SU-DHL-6 (cell line): ENCODE measurements around the gene C2orf92.

Experiments used
- EZH2phosphoT487 ChIP-seq: fragments of 200-600 bp; sonication (generic), shearing (Covaris generic); conservative IDR thresholded peaks from 2 replicates; pipeline ENCODE4 v1.6.1; 2018; ENCODE audit warnings: mild to moderate bottlenecking, antibody characterized with exemption, low read length, moderate library complexity, mixed read lengths
- TF ChIP-seq, protein P1 (sequence below): fragments of 200-600 bp; sonication (generic); IDR thresholded peaks from one replicate; pipeline ENCODE4 v1.5.1; 2017; ENCODE audit warnings: antibody characterized with exemption, mild to moderate bottlenecking, low read length, moderate library complexity; ENCODE audit not compliant: insufficient read depth, poor library complexity, severe bottlenecking

DNA sequence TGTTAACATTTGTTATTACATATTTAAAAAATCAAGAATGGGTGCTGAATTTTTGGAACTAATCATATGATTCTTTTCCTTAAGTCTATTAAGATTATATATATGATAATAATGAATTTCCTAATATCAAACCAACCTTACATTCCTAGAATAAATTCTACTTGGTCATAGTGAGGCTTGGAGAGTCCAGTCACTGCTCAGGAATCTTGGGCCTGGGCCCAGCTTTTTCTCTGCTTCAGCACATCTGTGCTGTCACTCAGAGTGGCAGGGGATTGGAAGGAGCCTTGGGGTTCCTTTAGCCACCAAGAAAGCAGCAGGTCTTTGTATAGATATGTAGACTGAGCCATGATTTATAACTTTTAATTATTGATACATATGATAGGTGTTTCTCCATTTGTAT, 24.0 kb downstream of the C2orf92 start:
- TF ChIP-seq, protein P1, sequence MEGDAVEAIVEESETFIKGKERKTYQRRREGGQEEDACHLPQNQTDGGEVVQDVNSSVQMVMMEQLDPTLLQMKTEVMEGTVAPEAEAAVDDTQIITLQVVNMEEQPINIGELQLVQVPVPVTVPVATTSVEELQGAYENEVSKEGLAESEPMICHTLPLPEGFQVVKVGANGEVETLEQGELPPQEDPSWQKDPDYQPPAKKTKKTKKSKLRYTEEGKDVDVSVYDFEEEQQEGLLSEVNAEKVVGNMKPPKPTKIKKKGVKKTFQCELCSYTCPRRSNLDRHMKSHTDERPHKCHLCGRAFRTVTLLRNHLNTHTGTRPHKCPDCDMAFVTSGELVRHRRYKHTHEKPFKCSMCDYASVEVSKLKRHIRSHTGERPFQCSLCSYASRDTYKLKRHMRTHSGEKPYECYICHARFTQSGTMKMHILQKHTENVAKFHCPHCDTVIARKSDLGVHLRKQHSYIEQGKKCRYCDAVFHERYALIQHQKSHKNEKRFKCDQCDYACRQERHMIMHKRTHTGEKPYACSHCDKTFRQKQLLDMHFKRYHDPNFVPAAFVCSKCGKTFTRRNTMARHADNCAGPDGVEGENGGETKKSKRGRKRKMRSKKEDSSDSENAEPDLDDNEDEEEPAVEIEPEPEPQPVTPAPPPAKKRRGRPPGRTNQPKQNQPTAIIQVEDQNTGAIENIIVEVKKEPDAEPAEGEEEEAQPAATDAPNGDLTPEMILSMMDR: no peak
- TF ChIP-seq EZH2phosphoT487: no peak
